ENCODE results near the gene UBE2O. TPM values are rescaled to one million over a fixed set of nuclear protein-coding genes. Genes with fewer than 3 reads are reported as not detected.

The UBE2O gene
- total RNA-seq, 1 donor from 2014 or later = 27.1 TPM

GRCh38 chr17:76446449-76447231, 6.3 kb downstream of the UBE2O start:
- intact Hi-C loops (cut with DNase I) = no loop called here
- ATAC-seq = peak; percentile 89
- DNase-seq (ENCODE audit: low spot score) = no peak

DNA sequence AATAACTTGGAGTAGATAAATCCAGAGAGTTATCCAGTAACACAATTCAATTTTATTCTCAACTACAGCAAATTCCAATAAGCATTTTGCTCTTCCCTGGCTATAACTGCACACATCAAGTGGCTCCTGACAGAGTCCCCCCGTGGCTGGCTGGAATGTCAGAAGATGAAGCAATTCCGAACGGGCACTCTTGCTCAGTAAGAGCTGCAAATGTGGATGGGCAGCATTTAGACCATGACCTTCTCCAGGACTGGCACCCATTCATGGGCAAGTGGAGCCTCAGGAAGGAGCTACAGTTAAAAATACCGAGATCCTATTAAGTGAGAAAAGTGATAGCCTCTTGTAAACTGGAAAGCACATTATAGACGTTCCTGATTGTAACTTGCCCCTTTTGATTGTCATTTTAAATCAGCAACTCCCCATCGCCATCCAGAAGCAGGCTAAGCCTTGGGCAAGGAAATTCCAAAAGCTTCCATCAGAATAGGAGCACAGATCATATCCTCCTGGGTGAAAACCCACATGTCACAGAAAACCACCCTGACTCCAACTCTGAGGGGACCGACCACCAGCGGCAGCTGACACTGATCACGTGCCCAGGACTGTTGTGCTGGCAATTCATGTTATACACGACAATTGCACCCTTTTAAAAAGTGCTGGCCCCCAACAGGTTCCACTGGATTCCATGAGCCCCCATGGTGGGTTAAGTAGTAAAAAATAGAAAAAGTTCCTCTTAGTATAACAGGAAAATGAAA, 7.1 kb downstream of the UBE2O start:
- DNase-seq (ENCODE audit: low spot score) = no peak
- intact Hi-C loops (cut with DNase I) = no loop called here

GRCh38 chr17:76444518-76445311, 8.2 kb downstream of the UBE2O start:
- no peak for DNase-seq (ENCODE audit: low spot score)
- no peak for ATAC-seq
- intact Hi-C loops (cut with DNase I) = no loop called here

More for the DNA sequence above, 7.1 kb downstream of the UBE2O start:
- no peak for ATAC-seq

GRCh38 chr17:76442341-76443338, 10.3 kb downstream of the UBE2O start:
- intact Hi-C loops (cut with DNase I) = no loop called here
- no peak for ATAC-seq
- no peak for DNase-seq (ENCODE audit: low spot score)

- ATAC-seq (no peak), DNase-seq (ENCODE audit: low spot score) (no peak)
- intact Hi-C loops (cut with DNase I) = no loop called here
Measured at GRCh38 chr17:76441686-76442340, 11.1 kb downstream of the UBE2O start.

GRCh38 chr17:76440751-76441362, 12.1 kb downstream of the UBE2O start:
- intact Hi-C loops (cut with DNase I) = no loop called here
- no peak for ATAC-seq
- no peak for DNase-seq (ENCODE audit: low spot score)

DNA sequence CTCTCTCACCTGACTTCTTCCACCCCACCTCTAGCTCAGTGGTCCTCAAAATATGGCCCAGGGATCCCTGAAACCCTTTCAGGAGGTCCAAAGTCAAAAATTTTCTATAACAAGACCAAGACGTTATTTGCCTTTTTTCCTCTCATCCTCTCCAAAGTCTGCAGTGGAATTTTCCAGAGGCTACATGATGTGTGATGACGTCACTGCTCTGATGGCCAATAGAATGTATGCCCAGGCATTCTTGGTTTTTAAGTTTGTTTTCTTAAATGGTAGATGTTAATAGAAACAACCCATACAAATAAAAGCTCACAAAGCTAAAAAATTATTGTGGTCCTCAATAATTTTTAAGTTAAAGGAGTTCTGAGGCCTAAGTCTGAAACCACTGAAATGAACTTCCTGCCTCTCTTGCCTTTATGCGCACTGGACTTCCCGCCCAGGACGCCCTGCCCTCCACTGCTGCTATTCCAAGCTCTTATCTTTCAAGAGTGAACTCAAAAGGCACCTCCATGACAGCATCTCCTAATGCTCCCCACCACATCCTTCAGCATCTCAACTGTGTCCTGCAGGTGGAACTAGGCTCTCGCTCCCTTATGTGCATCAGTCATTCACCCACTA, 13.5 kb downstream of the UBE2O start:
- ATAC-seq (no peak), DNase-seq (ENCODE audit: low spot score) (no peak)
- intact Hi-C loops (cut with DNase I) = no loop called here

DNA sequence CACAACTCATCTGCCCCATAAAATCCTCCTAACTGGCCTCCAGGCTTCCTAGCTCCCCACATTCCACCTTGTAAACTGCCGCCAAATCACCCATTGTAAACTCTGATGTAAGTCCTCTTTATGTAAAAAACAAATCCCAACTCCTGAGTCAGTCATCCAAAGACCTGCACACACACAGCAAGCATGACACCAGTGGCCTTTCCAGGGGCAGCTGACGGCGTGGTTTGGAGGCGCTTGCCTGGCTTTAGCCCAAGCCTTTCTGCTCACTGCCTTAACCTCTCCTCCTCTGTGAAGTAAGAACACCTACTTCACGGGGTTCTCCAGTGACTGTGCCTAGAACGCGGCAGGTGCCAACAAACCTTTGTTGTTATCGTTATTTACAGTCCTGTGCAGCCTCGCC, 14.0 kb downstream of the UBE2O start:
- ATAC-seq = no peak
- intact Hi-C loops (cut with DNase I) = no loop called here
- DNase-seq (ENCODE audit: low spot score) = no peak

- ATAC-seq (no peak), DNase-seq (ENCODE audit: low spot score) (no peak)
- intact Hi-C loops (cut with DNase I) = no loop called here
Measured at GRCh38 chr17:76437467-76438402, 15.2 kb downstream of the UBE2O start.

DNA sequence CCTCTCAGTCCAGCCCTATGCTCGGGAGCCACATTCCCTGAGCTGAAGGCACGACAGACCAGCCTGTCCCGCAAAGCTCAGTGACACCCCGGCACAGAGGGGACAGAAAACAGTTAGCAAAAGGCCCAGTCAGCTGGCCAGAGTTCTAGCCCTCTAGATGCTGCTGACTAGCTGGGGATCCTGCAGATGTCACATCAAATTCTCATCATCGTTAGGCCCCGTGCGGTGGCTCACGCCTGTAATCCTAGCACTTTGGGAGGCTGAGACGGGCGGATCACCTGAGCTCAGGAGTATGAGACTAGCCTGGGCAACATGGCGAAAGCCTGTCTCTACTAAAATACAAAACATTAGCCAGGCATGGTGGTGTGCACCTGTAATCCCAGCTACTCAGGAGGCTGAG, 17.2 kb downstream of the UBE2O start:
- intact Hi-C loops (cut with DNase I) = no loop called here
- DNase-seq (ENCODE audit: low spot score) (no peak), ATAC-seq (no peak)

- intact Hi-C loops (cut with DNase I) = no loop called here
- ATAC-seq (no peak), DNase-seq (ENCODE audit: low spot score) (no peak)
Measured at GRCh38 chr17:76434870-76435269, 18.1 kb downstream of the UBE2O start.

DNA sequence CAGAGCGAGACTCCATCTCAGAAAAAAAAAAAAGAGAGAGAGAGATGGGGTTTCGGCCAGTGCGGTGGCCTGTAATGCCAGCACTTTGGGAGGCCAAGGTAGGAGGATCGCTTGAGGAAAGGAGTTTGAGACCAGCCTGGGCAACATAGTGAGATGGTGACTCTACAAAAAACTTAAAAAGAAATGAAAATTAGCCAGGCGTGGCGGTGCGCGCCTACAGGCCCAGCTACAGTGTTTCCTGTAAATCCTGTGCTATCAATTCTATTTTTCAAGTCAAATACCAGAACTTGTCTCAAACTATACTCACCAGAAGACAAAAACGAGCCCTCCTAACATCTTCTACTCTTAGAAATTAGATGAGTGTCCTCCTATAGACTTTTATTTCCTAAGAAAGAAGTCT, 19.3 kb downstream of the UBE2O start:
- no peak for DNase-seq (ENCODE audit: low spot score)
- intact Hi-C loops (cut with DNase I) = no loop called here
- no peak for ATAC-seq

GRCh38 chr17:76432712-76433336, 20.1 kb downstream of the UBE2O start:
- DNase-seq (ENCODE audit: low spot score) = no peak
- no peak for ATAC-seq
- intact Hi-C loops (cut with DNase I) = no loop called here

- ATAC-seq = no peak
- DNase-seq (ENCODE audit: low spot score) = no peak
Measured at GRCh38 chr17:76432004-76432403, 20.9 kb downstream of the UBE2O start.

GRCh38 chr17:76431509-76431908, 21.4 kb downstream of the UBE2O start:
- ATAC-seq (no peak), DNase-seq (ENCODE audit: low spot score) (no peak)
- intact Hi-C loops (cut with DNase I) = no loop called here

More at GRCh38 chr17:76432004-76432403, 20.9 kb downstream of the UBE2O start:
- intact Hi-C loops (cut with DNase I) = no loop called here

GRCh38 chr17:76428511-76428910, 24.4 kb downstream of the UBE2O start:
- ATAC-seq (no peak), DNase-seq (ENCODE audit: low spot score) (no peak)
- intact Hi-C loops (cut with DNase I) = no loop called here
